Stimulated activated CD4-positive, alpha-beta T cell treated with anti-CD3 and anti-CD28 coated beads, Interleukin-12 subunit alpha, Interleukin-12 subunit beta, amount 100 ng/mL, for 24 hours (primary cell): ENCODE data around the gene OOSP3.
"Not testable (repeated sequence)": the region's sequence is repeated elsewhere in the genome, so short reads cannot be mapped to it uniquely, and the experiment has no call there.

Experiments
- DNase-seq, 2 experiments: peaks; one replicate each; pipeline ENCODE4 v3.0.0-alpha.2; 2020; ENCODE audit warnings: low read depth in 2 of 2

OOSP3 gene

GRCh38 chr11:59878575-59878974, at the start of gene OOSP3:
TSS of gene OOSP3 (plus strand) at chr11:59878782. CDS start at chr11:59878809, 27 bp downstream.
- DNase-seq, result no peak

GRCh38 chr11:59829358-59829757, 49.2 kb upstream of the OOSP3 start:
- no peak for DNase-seq

- DNase-seq, result no peak
These were observed 45.0 kb upstream of the OOSP3 start for GRCh38 chr11:59833602-59834001.

- no peak for DNase-seq
These were observed 39.0 kb upstream of the OOSP3 start for GRCh38 chr11:59839615-59840014.

- no peak for DNase-seq
These were observed 37.1 kb upstream of the OOSP3 start for GRCh38 chr11:59841514-59841913.

GRCh38 chr11:59842316-59842715, 36.3 kb upstream of the OOSP3 start:
- DNase-seq, result no peak

- DNase-seq, result no peak
These were observed 33.2 kb upstream of the OOSP3 start, which contains the start of gene CBLIF for GRCh38 chr11:59845399-59845798. TSS of gene CBLIF (minus strand) at chr11:59845499. CDS start at chr11:59845453, 46 bp downstream.

- no peak for DNase-seq
These were observed 32.0 kb upstream of the OOSP3 start for GRCh38 chr11:59846556-59846955.

GRCh38 chr11:59847626-59848025, 31.0 kb upstream of the OOSP3 start:
- no peak for DNase-seq

- DNase-seq, result not testable (repeated sequence)
These were observed 30.1 kb upstream of the OOSP3 start for GRCh38 chr11:59848439-59848838.

- no peak for DNase-seq
These were observed 29.5 kb upstream of the OOSP3 start for GRCh38 chr11:59849129-59849528.

GRCh38 chr11:59849551-59849950, 29.0 kb upstream of the OOSP3 start:
- not testable (repeated sequence) for DNase-seq

GRCh38 chr11:59851416-59851815, 27.2 kb upstream of the OOSP3 start:
- DNase-seq, result not testable (repeated sequence)

- DNase-seq, result no peak
These were observed 23.7 kb upstream of the OOSP3 start for GRCh38 chr11:59854871-59855270.

- no peak for DNase-seq
These were observed 20.8 kb upstream of the OOSP3 start for GRCh38 chr11:59857439-59858434.

- no peak for DNase-seq
These were observed 18.9 kb upstream of the OOSP3 start for GRCh38 chr11:59859673-59860072.

GRCh38 chr11:59862252-59862651, 16.3 kb upstream of the OOSP3 start:
- DNase-seq, result no peak

- DNase-seq, result no peak
These were observed 13.6 kb upstream of the OOSP3 start for GRCh38 chr11:59865031-59865430.

- DNase-seq, result no peak
These were observed 12.2 kb upstream of the OOSP3 start, which contains the start of gene TCN1 for GRCh38 chr11:59866397-59866796. TSS of gene TCN1 (minus strand) at chr11:59866487. CDS start at chr11:59866470, 17 bp downstream.

- no peak for DNase-seq
These were observed 11.7 kb upstream of the OOSP3 start for GRCh38 chr11:59866836-59867235.

GRCh38 chr11:59867946-59868345, 10.6 kb upstream of the OOSP3 start:
- DNase-seq, result no peak

GRCh38 chr11:59872076-59872475, 6.5 kb upstream of the OOSP3 start:
- no peak for DNase-seq

GRCh38 chr11:59875856-59876519, 2.6 kb upstream of the OOSP3 start:
- DNase-seq, result no peak
